HCT116 (cell line): Measurements from ENCODE around the gene PWWP2B. TPM values are rescaled to one million over a fixed set of nuclear protein-coding genes. Genes with fewer than 3 reads are reported as not detected.

Experiments used
- ATAC-seq: fragments of 200-7000 bp; cut with Tn5 transposase; 2 replicates; pipeline ENCODE4 v1.9.1; 2020; ENCODE audit warnings: mild to moderate bottlenecking, moderate library complexity
- BruUV-seq: library from RNA; stranded (reverse); fragments of 400-500 nt; replicated peaks from 2 replicates; lab custom pipeline; 2021; lab: Mats Ljungman, UMichigan
- CTCF ChIA-PET: fragments of 300-600 bp; sonication (Branson Sonifier 250); formaldehyde crosslinking; loops from one replicate; lab custom pipeline; 2021; ENCODE audit warnings: antibody characterized with exemption; lab: Charles Lee
- POLR2A ChIA-PET: fragments of 300-600, 350-600 bp; sonication (Branson Sonifier 250); formaldehyde crosslinking; loops from one replicate; lab custom pipeline; 2021; ENCODE audit warnings: antibody characterized with exemption; lab: Charles Lee
- RAD21 ChIA-PET, 2 experiments: fragments of 300-600 bp; sonication (Branson Sonifier 250); formaldehyde crosslinking; loops; one replicate each; lab custom pipeline; 2023; ENCODE audit warnings: low total read pairs in 2 of 2; ENCODE audit not compliant: uncharacterized antibody in 2 of 2, unreplicated experiment in 2 of 2, low non-redundant PET in 1 of 2; lab: Charles Lee
- DNase-seq: peaks from one replicate; pipeline ENCODE4 v3.0.0-alpha.2; 2010; ENCODE audit warnings: low read depth, low spot score
- H2AFZ ChIP-seq: fragments of 200-600 bp; shearing (Covaris generic), sonication (generic); 2 replicates; pipeline ENCODE4 v1.6.1; 2017; ENCODE audit warnings: low read depth, mixed run types, mixed read lengths, antibody characterized with exemption, low read length; ENCODE audit not compliant: poor library complexity, severe bottlenecking
- H3K27ac ChIP-seq: 2 replicates; pipeline ENCODE4 v1.5.1; 2012; ENCODE audit warnings: low read depth, low read length
- H3K27me3 ChIP-seq: fragments of 200-600 bp; sonication (generic); 2 replicates; pipeline ENCODE4 v1.6.1; 2016; ENCODE audit warnings: mixed run types, low read length, mixed read lengths; ENCODE audit not compliant: insufficient read depth
- H3K36me3 ChIP-seq, 2 experiments: fragments of 200-500 bp in 1 of 2; fragments of 200-600 bp in 1 of 2; sonication (Bioruptor generic) in 1 of 2; sonication (generic) in 1 of 2; 2 replicates each; pipeline versions ENCODE4 v1.5.1 to v1.6.1; 2014 to 2016; ENCODE audit warnings: low read length in 2 of 2, inconsistent platforms in 1 of 2, mixed read lengths in 1 of 2, mixed run types in 1 of 2; ENCODE audit not compliant: insufficient read depth in 2 of 2, control insufficient read depth in 1 of 2
- H3K4me1 ChIP-seq, 2 experiments: fragments of 200-600 bp in 1 of 2; sonication (generic) in 1 of 2; 2 replicates each; pipeline versions ENCODE4 v1.5.1 to v1.6.1; 2012 to 2017; ENCODE audit warnings: low read length in 2 of 2, inconsistent platforms in 1 of 2, mild to moderate bottlenecking in 1 of 2, mixed read lengths in 1 of 2, mixed run types in 1 of 2, moderate library complexity in 1 of 2; ENCODE audit not compliant: insufficient read depth in 2 of 2, control insufficient read depth in 1 of 2
- H3K4me2 ChIP-seq: fragments of 200-600 bp; sonication (generic); 2 replicates; pipeline ENCODE4 v1.6.1; 2017; ENCODE audit warnings: mixed run types, low read length, mixed read lengths
- H3K4me3 ChIP-seq, 2 experiments: fragments of 200-600 bp in 1 of 2; sonication (generic) in 1 of 2; replicated peaks in 1 of 2; 2 replicates each; pipeline ENCODE4 v1.5.1; 2011 to 2016; ENCODE audit warnings: low read length in 2 of 2, control low read depth in 1 of 2, low read depth in 1 of 2, mild to moderate bottlenecking in 1 of 2, mixed read lengths in 1 of 2, mixed run types in 1 of 2
- H3K79me2 ChIP-seq: fragments of 200-600 bp; sonication (generic); 2 replicates; pipeline ENCODE4 v1.6.1; 2017; ENCODE audit warnings: mild to moderate bottlenecking, mixed run types, low read length, moderate library complexity, mixed read lengths; ENCODE audit not compliant: insufficient read depth
- H3K9ac ChIP-seq: fragments of 200-600 bp; sonication (generic); 2 replicates; pipeline ENCODE4 v1.6.1; 2016; ENCODE audit warnings: low read length, mixed read lengths
- H3K9me2 ChIP-seq: fragments of 200-600 bp; sonication (generic), shearing (Covaris generic); 2 replicates; pipeline ENCODE4 v1.6.1; 2017; ENCODE audit warnings: mixed run types, mild to moderate bottlenecking, moderate library complexity; ENCODE audit not compliant: insufficient read depth
- H3K9me3 ChIP-seq, 2 experiments: fragments of 200-500 bp in 1 of 2; fragments of 200-600 bp in 1 of 2; sonication (Bioruptor generic) in 1 of 2; sonication (generic) in 1 of 2; 2 replicates each; pipeline ENCODE4 v1.6.1; 2014 to 2017; ENCODE audit warnings: low read length in 2 of 2, mixed read lengths in 2 of 2, inconsistent platforms in 1 of 2, low read depth in 1 of 2, mild to moderate bottlenecking in 1 of 2, mixed run types in 1 of 2, moderate library complexity in 1 of 2; ENCODE audit not compliant: control insufficient read depth in 1 of 2, insufficient read depth in 1 of 2
- H4K20me1 ChIP-seq: fragments of 200-600 bp; sonication (generic), shearing (Covaris generic); 2 replicates; pipeline ENCODE4 v1.6.1; 2017; ENCODE audit warnings: mixed run types, mild to moderate bottlenecking, moderate library complexity; ENCODE audit not compliant: insufficient read depth
- CEBPB ChIP-seq: IDR thresholded peaks from 2 replicates; pipeline ENCODE4 v1.6.1; 2012; ENCODE audit warnings: low read depth
- EGR1 ChIP-seq: IDR thresholded peaks from 2 replicates; pipeline ENCODE4 v1.6.1; 2012; ENCODE audit warnings: low read depth
- EZH2phosphoT487 ChIP-seq: fragments of 200-600 bp; IDR thresholded peaks from 2 replicates; pipeline ENCODE4 v1.6.1; 2018; ENCODE audit warnings: antibody characterized with exemption, borderline replicate concordance
- RAD21 ChIP-seq: IDR thresholded peaks from 2 replicates; pipeline ENCODE4 v1.6.1; 2012; ENCODE audit warnings: low read depth, mild to moderate bottlenecking
- SRF ChIP-seq: IDR thresholded peaks from 2 replicates; pipeline ENCODE4 v1.6.1; 2012; ENCODE audit warnings: low read depth
- YY1 ChIP-seq: IDR thresholded peaks from 2 replicates; pipeline ENCODE4 v1.6.1; 2011; ENCODE audit warnings: low read length, low read depth, moderate library complexity, mild to moderate bottlenecking; ENCODE audit not compliant: insufficient replicate concordance; ENCODE audit errors: extremely low read depth
- ZFX ChIP-seq: fragments of 450-650 bp; IDR thresholded peaks from 2 replicates; pipeline ENCODE4 v1.6.1; 2017
- ZNF274 ChIP-seq: fragments of 200-500 bp; sonication (Bioruptor generic); IDR thresholded peaks from 2 replicates; pipeline ENCODE4 v1.6.1; 2014; ENCODE audit warnings: mild to moderate bottlenecking, low read depth, low read length, inconsistent platforms
- intact Hi-C: fragments of 100-400 bp; cut with micrococcal nuclease; formaldehyde crosslinking; loops from 2 replicates; pipeline ENCODE4 v1.10.0; 2022
- total RNA-seq: library from RNA; stranded (reverse); gene quantifications from one replicate; pipeline ENCODE4 v1.2.1, GENCODE V29; 2021; ENCODE audit not compliant: unreplicated experiment
- TF ChIP-seq, protein P1 (sequence below): IDR thresholded peaks from 2 replicates; pipeline ENCODE4 v1.6.1; 2012; ENCODE audit warnings: low read depth
- TF ChIP-seq, protein P2 (sequence below): IDR thresholded peaks from 2 replicates; pipeline ENCODE4 v1.6.1; 2012
- TF ChIP-seq, protein P3 (sequence below): IDR thresholded peaks from 2 replicates; pipeline ENCODE4 v1.6.1; 2011; ENCODE audit warnings: mild to moderate bottlenecking, low read length, moderate library complexity; ENCODE audit not compliant: insufficient replicate concordance; ENCODE audit errors: extremely low read depth
- TF ChIP-seq, protein P4 (sequence below), 3 experiments: fragments of 200-600 bp in 1 of 3; sonication (generic) in 1 of 3; IDR thresholded peaks in 2 of 3; conservative IDR thresholded peaks in 1 of 3; 2 replicates each; pipeline ENCODE4 v1.5.1; 2012 to 2017; ENCODE audit warnings: low read depth in 2 of 3, low read length in 2 of 3, antibody characterized with exemption in 1 of 3, borderline replicate concordance in 1 of 3, control low read depth in 1 of 3, mild to moderate bottlenecking in 1 of 3, mixed read lengths in 1 of 3, mixed run types in 1 of 3, moderate library complexity in 1 of 3; ENCODE audit not compliant: insufficient read depth in 1 of 3

Gene PWWP2B
- total RNA-seq, 1 experiment from 2014 or later, result 13.9 TPM

DNA sequence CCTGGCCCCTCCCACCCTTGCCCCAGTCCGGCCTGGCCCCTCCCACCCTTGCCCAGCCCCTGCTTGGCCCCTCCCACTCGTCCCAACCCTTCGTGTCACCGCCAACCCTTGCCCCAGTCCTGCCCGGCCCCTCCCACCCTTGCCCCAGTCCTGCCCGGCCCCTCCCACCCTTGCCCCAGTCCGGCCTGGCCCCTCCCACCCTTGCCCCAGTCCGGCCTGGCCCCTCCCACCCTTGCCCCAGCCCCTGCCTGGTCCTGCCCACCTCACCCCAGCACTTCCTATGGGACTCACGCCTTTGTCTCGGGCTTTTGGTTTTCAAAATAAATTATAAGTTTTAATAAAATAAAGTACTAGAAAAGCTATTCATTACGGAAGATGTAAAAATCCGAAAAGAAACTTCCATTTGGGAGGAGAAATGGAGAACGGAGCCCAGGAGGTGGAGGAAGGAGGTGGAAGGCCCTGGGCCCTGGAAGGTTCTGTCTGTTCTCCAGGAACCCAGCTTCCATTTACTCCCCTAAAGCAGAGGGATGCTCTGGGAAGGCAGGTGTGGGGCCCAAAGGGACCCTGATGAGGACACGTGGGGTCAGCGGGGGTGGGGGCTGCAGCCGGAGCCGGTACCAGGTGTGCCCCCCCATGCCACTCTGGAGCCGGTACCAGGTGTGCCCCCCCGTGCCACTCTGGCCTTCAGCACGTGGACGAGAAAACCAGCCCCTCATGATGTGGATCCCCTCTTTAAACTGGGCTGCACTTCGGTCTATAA lies 52.2 kb downstream of the PWWP2B start:
- POLR2A ChIA-PET, result no interaction called here
- RAD21 ChIA-PET, result no interaction called here
- Histone ChIP-seq H3K4me2 (peak overlapping the region; percentile 25; the same call in 1 of the 2 replicates), H2AFZ (no peak overlapping the region), H3K4me3 (no peak overlapping the region), H3K4me1 (peaks cover 44 to 56% of the 10 kb centered on the region in 2 experiments), H3K9me3 (no peaks in the 10 kb centered on the region), H4K20me1 (no peaks in the 10 kb centered on the region), H3K79me2 (peaks cover 5% of the 10 kb centered on the region; the same call in 1 of the 2 replicates), H3K9me2 (no peaks in the 10 kb centered on the region), H3K9ac (no peak overlapping the region), H3K27me3 (no peaks in the 10 kb centered on the region)
- CTCF ChIA-PET, result interaction anchor here (1.0 kb wide), 1 partner anchor 78 kb away, joined by 3 read pairs; no protein-coding TSS in a partner anchor
- peak; percentile 3; the same call in 1 of the 2 replicates for ATAC-seq
- no peak for DNase-seq
- no TSS peak for BruUV-seq
- intact Hi-C loops, result no loop called here
- TF ChIP-seq, protein P1, sequence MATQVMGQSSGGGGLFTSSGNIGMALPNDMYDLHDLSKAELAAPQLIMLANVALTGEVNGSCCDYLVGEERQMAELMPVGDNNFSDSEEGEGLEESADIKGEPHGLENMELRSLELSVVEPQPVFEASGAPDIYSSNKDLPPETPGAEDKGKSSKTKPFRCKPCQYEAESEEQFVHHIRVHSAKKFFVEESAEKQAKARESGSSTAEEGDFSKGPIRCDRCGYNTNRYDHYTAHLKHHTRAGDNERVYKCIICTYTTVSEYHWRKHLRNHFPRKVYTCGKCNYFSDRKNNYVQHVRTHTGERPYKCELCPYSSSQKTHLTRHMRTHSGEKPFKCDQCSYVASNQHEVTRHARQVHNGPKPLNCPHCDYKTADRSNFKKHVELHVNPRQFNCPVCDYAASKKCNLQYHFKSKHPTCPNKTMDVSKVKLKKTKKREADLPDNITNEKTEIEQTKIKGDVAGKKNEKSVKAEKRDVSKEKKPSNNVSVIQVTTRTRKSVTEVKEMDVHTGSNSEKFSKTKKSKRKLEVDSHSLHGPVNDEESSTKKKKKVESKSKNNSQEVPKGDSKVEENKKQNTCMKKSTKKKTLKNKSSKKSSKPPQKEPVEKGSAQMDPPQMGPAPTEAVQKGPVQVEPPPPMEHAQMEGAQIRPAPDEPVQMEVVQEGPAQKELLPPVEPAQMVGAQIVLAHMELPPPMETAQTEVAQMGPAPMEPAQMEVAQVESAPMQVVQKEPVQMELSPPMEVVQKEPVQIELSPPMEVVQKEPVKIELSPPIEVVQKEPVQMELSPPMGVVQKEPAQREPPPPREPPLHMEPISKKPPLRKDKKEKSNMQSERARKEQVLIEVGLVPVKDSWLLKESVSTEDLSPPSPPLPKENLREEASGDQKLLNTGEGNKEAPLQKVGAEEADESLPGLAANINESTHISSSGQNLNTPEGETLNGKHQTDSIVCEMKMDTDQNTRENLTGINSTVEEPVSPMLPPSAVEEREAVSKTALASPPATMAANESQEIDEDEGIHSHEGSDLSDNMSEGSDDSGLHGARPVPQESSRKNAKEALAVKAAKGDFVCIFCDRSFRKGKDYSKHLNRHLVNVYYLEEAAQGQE, result no peak
- TF ChIP-seq CEBPB, result no peak
- no peak for TF ChIP-seq ZFX
- TF ChIP-seq, protein P2, sequence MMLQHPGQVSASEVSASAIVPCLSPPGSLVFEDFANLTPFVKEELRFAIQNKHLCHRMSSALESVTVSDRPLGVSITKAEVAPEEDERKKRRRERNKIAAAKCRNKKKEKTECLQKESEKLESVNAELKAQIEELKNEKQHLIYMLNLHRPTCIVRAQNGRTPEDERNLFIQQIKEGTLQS, result no peak
- TF ChIP-seq EGR1, result no peak
- no peak for TF ChIP-seq ZNF274
- no peak for TF ChIP-seq EZH2phosphoT487
- no peak for TF ChIP-seq RAD21
- no peak for TF ChIP-seq SRF
- no peak for TF ChIP-seq YY1
- TF ChIP-seq, protein P3, sequence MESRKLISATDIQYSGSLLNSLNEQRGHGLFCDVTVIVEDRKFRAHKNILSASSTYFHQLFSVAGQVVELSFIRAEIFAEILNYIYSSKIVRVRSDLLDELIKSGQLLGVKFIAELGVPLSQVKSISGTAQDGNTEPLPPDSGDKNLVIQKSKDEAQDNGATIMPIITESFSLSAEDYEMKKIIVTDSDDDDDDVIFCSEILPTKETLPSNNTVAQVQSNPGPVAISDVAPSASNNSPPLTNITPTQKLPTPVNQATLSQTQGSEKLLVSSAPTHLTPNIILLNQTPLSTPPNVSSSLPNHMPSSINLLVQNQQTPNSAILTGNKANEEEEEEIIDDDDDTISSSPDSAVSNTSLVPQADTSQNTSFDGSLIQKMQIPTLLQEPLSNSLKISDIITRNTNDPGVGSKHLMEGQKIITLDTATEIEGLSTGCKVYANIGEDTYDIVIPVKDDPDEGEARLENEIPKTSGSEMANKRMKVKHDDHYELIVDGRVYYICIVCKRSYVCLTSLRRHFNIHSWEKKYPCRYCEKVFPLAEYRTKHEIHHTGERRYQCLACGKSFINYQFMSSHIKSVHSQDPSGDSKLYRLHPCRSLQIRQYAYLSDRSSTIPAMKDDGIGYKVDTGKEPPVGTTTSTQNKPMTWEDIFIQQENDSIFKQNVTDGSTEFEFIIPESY, result no peak
- TF ChIP-seq, protein P4, sequence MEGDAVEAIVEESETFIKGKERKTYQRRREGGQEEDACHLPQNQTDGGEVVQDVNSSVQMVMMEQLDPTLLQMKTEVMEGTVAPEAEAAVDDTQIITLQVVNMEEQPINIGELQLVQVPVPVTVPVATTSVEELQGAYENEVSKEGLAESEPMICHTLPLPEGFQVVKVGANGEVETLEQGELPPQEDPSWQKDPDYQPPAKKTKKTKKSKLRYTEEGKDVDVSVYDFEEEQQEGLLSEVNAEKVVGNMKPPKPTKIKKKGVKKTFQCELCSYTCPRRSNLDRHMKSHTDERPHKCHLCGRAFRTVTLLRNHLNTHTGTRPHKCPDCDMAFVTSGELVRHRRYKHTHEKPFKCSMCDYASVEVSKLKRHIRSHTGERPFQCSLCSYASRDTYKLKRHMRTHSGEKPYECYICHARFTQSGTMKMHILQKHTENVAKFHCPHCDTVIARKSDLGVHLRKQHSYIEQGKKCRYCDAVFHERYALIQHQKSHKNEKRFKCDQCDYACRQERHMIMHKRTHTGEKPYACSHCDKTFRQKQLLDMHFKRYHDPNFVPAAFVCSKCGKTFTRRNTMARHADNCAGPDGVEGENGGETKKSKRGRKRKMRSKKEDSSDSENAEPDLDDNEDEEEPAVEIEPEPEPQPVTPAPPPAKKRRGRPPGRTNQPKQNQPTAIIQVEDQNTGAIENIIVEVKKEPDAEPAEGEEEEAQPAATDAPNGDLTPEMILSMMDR (IDR thresholded peaks at IDR 0.05 in 2 of 3, conservative IDR thresholded peaks at IDR 0.05 in 1 of 3; ENCODE audit: borderline replicate concordance in 1 of 3, insufficient read depth in 1 of 3, low read depth in 2 of 3, low read length in 2 of 3), result no peak
- TF ChIP-seq, all 23 proteins: peak for 0
- Histone ChIP-seq H3K27ac (peak overlapping the region; percentile 84), H3K36me3 (no peaks in the 10 kb centered on the region)
